Activated effector memory CD4-positive, alpha-beta T cell treated with anti-CD3 and anti-CD28 coated beads, Interleukin-2, amount 50 U/mL, for 16 hours (primary cell): Measurements from ENCODE around the gene PDZD2.
"Not testable (repeated sequence)": the region's sequence is repeated elsewhere in the genome, so short reads cannot be mapped to it uniquely, and the experiment has no call there.

Experiments used
- DNase-seq: peaks from one replicate; pipeline ENCODE4 v3.0.0-alpha.2; 2020

The PDZD2 gene

DNA sequence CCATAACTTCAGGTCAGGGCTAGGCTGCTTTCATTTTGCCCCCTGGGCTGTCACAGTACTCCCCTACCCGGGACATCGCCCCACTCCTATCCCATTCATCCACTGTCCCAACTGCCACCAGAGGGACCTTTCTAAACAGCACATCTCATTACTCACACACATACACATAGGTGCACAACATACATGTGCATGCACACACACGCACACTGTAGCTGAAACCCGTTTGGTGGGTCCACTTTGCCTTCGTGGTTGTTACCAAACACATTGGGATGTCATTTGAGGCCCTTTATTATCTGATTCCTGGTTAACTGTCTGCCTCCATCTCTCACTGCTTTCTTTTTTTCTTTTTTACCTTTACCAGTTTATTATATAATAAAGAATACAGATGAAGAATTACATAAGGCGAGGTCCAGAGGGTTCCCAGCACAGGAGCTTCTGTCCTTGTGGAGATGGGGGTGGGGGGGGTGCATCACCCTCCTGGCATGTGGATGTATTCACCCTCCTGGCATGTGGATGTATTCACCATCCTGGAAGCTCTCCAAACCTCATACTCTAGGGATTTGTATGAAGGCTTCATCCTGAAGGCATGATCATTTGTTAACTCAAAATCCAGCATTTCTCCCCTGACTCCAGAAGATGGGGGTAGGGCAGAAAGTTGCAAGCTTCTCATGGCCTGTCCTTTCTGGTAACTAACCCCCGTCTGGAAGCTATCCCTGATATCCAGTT, 349.2 kb downstream of the PDZD2 start:
- DNase-seq, result no peak

DNA sequence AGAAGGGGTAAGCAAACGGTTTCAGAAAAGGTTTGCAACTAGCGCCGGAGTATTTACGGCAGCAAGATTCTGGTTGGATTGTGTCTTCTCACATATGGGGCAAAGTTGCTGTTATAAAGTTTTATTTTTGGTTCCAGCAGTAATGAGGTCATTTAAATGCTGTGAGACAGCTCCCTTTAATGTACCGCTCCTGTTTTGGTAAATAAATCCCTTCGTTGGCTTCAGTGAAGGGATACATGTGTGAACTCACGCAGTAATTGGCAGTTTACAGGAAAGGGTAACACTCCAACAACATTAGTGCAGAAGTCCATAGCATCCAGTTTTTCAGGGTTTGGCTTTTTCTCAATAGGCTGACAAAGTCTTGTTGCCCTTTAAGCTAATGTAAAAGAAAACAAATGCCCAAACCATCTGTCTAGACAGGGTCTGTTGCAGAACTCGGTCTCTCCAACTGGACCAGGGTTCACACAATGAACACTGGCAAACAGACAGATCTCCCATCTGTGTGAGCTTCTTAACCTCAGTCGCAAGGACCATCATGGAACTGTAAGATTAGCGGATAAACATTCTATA, 351.2 kb downstream of the PDZD2 start:
- DNase-seq, result no peak

DNA sequence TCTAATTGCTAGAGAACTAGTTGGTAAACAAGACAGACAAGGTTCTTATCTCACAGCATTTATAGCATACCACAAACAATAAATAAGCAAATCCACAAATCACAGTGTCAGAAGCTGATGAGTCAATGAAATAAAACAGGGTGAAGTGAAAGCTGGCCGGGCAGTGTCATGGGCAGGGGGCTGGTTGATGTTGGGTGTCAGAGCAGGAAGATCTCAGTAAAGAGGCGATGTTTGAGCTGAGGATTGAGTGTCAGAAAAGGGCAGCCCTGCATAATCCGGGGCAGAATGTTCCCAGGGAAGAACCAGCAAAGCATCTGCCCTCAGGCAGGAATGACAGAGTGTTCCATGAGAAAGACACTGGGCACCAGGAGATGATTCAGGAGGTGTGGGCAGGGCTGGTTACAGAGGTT, 351.8 kb downstream of the PDZD2 start:
- DNase-seq, result no peak

DNA sequence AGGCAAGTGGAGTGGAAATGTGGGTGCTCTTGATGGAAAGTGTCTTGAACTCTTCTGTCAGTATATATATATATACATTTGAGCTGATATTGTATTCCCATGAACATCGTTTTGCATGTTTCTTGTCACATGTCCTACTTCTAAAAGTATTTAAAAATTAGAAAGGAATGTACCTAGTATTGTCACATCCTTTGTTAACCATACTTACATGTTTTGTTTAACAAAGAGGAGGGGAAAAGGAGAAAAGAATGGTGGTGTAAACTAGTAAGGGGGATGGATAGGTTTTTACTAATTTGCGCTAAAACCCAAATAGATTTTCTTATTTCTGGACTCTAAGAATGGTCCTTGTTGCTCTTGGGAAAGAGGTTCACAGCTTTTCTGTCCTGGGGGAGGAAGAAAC, 353.4 kb downstream of the PDZD2 start:
- DNase-seq, result no peak

DNA sequence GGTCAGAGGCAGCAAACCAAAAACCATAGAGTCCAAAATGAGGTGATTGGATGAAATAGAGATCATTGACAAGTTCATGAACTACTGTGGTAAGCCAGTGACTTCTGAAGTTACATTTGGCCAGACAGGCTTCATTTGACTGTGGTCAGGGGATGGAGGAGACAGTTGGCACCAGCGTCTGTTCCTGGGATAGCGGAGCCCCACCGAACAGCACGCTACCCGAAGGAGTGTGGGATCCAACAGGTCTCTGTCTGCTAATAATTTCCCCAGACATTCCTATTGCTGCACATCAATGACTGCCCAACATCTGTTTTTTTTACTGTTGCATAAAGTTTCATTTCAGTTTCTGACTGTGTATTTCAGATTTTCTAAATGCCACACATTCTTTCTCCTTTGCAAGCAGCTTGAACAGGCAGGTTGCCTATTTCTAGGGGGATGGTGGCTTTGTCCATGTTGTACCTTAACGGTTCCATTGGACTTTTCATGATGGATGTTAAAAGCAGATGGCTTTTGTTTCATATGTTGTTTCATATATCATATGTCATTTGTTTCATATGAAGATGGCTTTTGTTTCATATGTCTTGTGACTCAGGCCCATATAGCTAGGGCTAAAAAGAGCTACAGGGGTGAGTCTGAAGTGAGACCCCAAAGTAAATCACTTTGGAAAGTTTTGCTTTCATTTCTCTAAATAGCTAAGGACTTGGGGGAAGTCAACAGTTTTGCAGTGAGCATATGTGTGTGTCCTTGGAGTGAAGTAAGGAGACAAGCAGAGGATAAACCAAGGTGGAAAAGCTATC, 354.4 kb downstream of the PDZD2 start:
- DNase-seq, result no peak

DNA sequence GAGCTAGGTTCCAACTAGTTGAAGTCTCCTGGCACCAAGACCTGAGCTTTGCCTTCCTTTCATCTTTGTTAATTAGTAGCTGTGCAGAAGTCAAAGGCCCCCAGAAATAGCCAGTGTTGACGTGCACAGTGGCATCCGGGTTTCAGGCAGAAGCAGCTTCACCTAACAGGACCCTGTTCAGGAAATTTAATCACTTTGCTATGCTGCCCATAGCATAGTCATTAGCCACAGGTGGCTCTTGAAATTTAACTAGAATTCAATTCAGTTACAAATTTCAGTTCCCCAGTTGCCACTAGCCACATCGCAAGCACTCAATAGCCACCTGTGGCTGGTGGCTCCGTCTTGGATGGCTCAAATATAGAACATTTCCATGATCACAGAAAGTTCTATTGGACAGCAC, 356.1 kb downstream of the PDZD2 start:
- DNase-seq, result no peak

DNA sequence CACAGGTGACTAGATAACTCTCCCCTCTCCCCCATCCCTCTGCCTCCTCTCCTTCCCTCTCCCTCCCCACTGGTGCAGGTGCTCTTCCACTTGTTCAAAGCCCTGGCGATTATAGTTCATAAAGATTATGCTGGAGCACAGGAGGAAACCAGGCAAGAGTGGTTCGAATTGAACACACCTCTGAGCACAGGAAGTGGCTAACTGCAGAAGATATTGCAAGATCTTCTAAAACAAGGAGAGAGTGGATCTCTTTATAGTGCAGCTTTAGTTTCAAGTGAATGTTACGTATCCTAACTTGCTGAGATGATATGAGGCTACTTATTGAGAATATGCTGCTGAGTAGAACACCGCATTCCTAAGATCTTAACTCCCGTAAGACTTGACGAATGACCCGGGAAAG, 356.8 kb downstream of the PDZD2 start:
- no peak for DNase-seq

DNA sequence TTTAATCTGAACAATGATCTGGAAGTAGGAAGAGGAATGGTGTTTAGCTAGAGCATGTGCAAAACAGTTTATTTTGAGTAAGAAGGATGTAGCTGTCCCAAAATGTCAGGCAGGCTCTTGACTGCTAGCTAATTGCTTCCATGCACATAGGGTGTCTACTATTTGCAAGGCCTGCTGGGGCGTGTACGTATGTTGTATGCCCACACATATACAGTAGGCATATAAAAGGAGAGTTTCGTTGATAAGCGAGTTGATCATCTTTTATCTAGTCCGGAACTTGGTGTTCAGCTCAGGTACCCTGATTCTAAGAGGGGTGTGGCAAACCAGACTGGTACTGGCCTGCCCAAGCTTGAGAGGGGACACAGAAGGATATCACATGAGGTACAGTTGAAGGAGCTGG, 358.0 kb downstream of the PDZD2 start:
- no peak for DNase-seq

DNA sequence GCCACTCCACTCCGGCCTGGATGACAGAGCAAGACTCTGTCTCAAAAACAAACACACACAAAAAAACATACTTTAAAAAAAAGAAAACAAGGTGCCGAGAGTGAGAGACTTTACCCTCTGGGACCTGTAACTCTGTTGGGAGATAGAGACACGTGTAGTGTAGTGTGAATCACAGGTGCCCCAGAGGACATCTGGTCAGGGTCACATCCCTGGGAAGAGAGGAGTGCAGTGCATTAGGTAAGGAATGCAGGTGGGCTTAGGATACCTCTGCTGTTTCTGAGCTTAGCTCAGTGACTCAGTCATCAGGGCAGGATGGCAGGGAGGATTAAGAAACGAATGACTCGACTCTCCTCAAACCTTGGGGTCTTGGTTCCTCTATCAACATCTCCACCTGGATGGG, 360.5 kb downstream of the PDZD2 start:
- DNase-seq, result no peak

DNA sequence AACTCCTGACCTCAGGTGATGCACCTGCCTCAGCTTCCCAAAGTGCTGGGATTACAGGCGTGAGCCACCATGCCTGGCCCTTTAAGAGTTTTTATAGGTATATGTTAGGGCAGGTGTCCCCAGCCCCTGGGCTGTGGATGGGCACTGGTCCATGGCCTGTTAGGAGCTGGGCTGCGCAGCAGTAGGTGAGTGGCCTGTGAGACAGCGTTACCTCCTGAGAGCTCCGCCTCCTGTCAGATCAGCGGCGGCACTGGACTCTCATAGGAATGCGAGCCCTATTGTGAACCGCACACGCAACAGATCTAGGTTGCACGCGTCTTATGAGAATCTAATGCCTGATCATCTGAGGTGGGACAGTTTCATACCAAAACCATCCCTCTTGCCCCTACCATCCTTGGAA, 361.8 kb downstream of the PDZD2 start:
- no peak for DNase-seq

DNA sequence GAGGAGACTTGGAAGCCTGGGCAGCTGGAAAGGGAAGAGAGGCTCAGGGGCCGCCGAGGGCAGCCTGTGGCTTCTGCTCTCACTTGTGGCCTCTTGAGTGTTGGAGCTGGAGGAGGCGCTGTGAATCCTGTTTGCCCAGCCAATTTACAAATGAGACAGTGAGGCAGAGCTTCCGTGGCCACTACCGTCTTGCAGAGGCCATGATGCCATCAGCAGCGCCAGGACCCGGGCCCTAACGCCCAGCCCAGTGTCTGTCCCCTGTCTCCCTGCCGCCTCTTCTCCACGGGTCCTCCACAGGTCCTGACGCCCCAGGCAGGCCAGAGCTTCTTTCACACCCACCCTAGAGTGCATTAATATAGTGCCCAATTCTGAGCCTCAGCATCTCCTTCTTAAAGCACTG, 362.4 kb downstream of the PDZD2 start:
- no peak for DNase-seq

DNA sequence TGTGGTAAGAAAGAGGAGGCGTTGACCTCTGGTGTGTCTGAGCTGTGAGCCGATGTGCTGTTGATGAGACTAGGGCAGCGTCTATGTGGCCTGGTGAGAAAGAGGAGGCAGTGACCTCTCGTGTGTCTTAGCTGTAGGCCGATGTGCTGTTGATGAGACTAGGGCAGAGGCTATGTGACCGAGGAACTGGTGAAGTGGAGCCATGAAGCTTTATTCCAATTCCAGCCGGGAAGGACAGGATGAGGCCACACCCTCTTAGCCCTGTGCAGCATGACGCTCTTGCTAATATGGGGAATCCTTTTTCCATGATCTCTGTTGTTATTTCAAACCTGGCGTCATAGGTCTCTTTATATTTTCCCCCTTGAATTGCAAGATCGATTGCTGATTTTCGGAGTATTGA, 362.8 kb downstream of the PDZD2 start:
- no peak for DNase-seq

DNA sequence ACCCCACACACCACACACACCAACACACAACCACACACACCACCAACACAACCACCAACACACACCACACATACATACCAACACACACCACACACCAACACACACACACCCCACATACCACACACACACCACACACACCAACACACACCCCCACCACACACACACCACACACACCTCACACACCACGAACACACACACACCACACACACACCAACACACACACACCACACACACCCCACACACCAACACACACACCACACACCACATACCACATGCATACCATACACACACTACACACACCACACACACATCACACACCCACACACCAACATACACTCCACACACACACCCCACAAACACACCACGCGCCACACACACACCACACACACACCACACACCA, 363.8 kb downstream of the PDZD2 start:
- no peak for DNase-seq

DNA sequence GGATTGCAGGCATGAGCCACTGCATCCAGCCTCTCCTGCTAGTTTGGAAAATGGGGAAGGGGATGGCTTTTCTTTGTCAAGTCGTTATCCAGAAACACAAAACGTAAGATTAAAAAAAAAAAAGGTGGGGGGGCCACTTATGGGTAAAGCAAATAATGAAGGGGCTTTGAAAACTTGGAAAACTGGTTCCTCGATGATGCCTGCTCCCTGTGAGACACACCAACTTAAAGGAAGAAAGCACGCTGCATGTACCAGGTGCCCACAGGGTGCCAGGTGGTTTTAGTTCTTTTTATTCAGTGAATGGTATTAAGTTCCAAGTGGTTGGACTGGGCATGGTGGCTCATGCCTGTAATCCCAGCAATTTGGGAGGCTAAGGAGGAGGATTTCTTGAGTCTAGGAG, 365.1 kb downstream of the PDZD2 start:
- DNase-seq, result no peak

DNA sequence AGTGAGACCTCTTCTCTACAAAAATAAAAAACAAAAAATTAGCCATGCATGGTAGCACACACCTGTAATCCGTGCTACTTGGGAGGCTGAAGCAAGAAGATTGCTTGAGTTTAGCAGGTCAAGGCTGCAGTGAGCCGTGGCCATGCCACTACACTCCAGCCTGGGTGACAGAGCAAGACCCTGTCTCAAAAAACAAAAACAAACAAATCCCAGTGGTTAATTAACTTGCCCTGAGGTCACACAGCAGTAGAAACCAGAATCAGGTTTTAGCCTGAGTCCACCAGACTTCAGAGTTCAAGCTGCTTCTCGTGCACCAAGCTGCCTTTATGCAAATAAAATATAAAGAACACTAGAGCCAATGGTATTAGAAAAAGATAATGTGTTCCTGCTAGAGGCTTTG, 365.5 kb downstream of the PDZD2 start:
- DNase-seq, result no peak

DNA sequence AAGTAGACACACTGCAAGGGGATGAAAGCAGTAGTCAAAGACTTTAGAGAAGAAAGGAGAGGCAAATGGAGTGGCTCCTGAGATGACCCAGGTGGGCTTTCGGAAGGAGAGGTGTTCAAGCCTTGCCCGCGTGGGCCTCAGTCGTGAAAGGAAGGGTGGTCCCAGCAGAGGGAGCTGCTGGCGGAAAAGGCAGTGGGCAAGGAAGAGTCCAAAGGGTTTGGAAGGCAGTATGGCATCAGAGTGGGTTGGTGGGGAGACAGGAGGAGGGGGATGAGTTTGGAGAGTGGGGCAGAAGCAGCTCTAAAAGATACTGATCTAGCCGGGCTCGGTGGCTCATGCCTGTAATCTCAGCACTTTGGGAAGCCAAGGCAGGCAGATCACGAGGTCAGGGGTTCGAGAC, 369.8 kb downstream of the PDZD2 start:
- DNase-seq, result no peak

DNA sequence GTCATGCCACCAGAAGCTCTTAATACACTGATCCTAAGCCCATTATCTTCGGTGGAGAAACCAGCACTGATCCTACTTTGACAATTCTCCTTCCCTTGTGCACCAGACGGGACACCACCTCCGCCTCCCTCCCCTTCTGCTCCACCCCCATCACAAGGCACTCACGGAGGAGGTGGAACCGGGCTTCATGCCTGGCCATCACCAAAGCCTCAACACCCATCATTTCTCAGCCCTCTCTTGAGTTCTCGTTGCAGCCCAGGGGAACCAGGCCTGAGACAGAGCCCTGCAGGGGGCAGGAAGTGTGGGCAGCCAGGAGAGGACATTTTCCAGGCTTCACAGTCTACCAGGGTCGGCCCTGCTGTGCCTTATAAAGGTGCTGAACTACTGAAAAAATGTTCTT, 374.7 kb downstream of the PDZD2 start:
- DNase-seq, result no peak

DNA sequence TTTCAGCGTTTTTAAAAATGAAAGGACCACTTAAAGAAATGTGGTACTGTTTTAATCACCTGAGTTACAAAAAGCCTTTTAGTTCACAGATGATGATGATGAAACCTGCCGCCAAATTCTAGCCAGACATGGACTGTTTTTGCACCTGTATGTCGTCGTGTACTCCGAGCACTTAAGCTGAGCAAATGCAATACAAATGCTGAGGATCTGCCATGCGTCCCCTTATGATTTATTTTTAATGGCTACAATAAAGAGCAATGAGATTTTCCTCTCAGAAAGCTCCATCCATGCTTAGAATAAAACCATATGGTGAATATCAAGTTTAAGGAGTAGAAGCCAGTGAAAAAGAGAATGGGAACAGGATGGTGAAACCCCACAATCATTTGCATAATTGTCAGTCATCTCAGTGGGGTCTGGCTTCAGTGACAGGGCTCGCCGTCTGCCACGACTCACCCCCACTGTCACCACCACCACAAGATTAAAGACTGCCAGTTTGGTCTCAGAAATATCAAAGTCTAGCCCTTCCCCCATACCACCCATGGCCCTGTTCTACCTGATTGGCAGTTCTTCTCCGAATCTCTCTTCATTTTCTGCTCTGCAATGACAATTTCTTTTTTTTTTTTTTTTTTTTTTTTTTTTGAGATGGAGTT, 375.3 kb downstream of the PDZD2 start:
- DNase-seq, result no peak

DNA sequence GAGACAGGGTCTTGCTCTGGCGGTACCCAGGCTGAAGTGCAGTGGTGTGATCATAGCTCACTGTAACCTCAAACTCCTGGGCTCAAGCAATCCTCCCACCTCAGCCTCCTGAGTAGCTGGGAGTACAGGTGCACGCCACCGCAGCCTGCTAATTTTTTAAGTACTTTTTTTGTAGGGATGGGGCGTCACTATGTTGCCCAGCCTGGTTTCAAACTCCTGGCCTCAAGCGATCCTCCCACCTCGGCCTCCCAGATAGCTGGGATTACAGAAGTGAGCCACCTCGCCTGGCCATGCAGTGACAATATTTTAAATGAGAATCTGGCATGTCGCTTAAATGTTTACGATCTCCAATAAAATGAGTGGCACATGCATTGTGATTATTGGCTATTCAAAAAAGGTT, 376.3 kb downstream of the PDZD2 start:
- not testable (repeated sequence) for DNase-seq

DNA sequence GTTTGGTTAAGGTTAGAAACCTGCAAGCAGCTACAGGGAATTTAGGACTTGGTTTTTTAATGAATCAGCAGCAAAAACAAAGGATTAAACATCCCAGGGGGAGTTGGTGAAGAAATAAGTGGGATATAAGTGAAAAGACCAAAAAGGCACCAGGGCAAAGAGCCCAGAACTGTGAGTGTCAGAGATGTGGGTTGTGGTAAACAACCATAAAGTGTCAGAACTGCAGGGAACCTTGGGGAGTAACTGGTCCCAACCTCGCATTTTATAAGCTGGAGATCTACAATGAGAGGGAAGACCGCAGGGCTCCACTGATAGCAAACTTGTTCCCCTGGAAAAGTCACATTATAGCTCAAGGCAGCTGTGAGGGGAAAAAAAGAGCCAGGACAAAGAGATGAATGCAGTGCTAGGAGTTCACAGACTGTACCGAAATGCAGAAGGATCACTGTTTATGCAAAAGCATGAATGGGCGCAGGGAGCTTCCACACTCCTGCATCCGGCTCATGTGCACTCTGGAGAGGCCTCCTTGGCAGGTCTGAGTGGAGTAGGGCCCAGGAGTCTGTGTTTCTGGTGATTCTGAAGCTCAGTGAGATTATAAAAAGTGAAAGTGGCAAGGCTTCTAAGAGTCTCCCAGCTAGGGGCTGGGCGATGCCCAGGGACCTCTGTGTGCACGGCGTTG, 378.9 kb downstream of the PDZD2 start:
- no peak for DNase-seq

DNA sequence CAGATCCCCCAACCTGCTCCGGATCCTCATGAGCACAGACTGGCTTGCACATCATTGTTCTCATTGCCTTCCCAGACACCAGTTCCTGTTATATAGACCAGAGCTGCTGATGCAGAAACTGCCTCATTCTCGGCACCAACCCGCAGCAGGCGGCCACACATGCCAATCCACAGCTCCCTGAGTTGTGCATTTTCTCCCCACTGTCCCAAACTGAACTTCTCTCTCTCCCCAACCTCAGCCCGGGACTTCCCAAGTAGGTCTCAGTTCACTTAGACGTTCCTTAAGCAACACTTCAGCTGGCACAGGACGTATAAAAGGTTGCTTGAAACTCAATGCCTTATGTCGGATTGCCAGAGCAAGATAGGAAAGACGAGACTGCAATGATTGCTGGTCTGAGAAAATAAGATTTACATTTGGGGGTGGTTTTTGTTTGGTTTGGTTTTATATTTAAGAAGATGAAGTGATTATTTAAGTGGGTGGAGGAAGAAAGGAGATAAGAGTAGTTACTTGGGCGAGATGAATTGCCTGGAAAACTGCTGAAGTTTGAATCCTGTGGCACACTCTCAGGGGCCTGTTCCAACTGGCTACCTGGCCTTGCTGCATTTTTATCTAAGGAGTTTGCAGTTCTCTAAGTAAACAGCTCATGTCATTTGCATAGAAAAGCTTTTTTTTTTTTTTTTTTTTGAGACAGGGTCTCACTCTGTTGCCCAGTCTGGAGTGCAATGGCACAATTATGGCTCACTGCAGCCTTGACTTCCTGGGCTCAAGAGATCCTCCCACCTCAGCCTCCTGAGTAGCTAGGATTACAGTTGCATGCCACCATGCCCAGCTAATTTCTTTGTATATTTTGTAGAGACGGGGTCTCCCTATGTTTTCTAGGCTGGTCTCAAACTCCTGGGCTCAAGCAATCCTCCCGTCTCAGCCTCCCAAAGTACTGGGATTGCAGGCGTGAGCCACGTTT, 379.8 kb downstream of the PDZD2 start:
- DNase-seq, result no peak

DNA sequence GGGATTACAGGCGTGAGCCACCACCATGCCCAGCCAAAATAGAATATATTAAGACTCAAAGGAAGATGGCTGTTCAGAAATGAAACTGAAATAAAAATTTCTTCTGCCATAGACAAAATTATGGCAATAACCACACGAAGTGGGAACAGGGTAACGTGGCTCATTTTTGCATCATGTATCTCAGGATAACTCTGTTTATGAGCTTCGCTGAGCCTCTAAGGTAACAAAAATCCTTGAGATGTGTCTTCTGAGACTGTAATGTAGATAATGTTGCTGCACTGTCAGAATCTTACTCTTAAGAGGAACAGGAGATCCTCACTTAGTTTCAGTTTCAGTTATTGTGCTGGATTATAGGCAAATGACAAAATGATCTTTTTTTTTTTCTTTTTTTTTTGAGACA, 381.3 kb downstream of the PDZD2 start:
- no peak for DNase-seq
